ENCODE data around the gene HBD.
"Not testable (repeated sequence)": the region's sequence is repeated elsewhere in the genome, so short reads cannot be mapped to it uniquely, and the experiment has no call there.

HBD gene

GRCh38 chr11:5265832-5266231, 31.5 kb upstream of the HBD start:
- no peak overlapping the region for H3K27ac ChIP-seq (ENCODE audit: low read length)
- H3K36me3 ChIP-seq (replicated peaks; ENCODE audit: insufficient read depth, low read length), result no peaks in the 10 kb centered on the region
- DNase-seq, result no peak
- H3F3A ChIP-seq (ENCODE audit: insufficient read depth, low read length), result no peaks in the 10 kb centered on the region
- no peak overlapping the region for H3K4me2 ChIP-seq (ENCODE audit: low read depth, low read length)
- H3K27me3 ChIP-seq (replicated peaks; ENCODE audit: insufficient read depth, low read length), result no peaks in the 10 kb centered on the region
- H2AFZ ChIP-seq (ENCODE audit: low read length), result no peak overlapping the region
- TF ChIP-seq EZH2 (optimal IDR thresholded peaks at IDR 0.05; ENCODE audit: low read depth, low read length) (no peak), EZH2phosphoT487 (IDR thresholded peaks at IDR 0.05; ENCODE audit: low read length) (no peak), CTCF (IDR thresholded peaks at IDR 0.05; ENCODE audit: low read length) (no peak)
- H3K9me2 ChIP-seq (replicated peaks; ENCODE audit: insufficient read depth, low read length), result no peaks in the 10 kb centered on the region
- H3K4me1 ChIP-seq (ENCODE audit: low read length), result no peaks in the 10 kb centered on the region
- no peaks in the 10 kb centered on the region for H3K9me3 ChIP-seq (replicated peaks; ENCODE audit: insufficient read depth, low read length)
- no peak overlapping the region for H3K4me3 ChIP-seq (ENCODE audit: low read length)
- H4K20me1 ChIP-seq (ENCODE audit: insufficient read depth, low read length), result no peaks in the 10 kb centered on the region
- H3K9ac ChIP-seq (ENCODE audit: low read length), result no peak overlapping the region
- H3K79me2 ChIP-seq (ENCODE audit: low read length), result no peaks in the 10 kb centered on the region

- no peak overlapping the region for H3K4me2 ChIP-seq (ENCODE audit: low read depth, low read length)
- H4K20me1 ChIP-seq (ENCODE audit: insufficient read depth, low read length), result no peaks in the 10 kb centered on the region
- H3K9me3 ChIP-seq (replicated peaks; ENCODE audit: insufficient read depth, low read length), result no peaks in the 10 kb centered on the region
- H3F3A ChIP-seq (ENCODE audit: insufficient read depth, low read length), result no peaks in the 10 kb centered on the region
- no peaks in the 10 kb centered on the region for H3K36me3 ChIP-seq (replicated peaks; ENCODE audit: insufficient read depth, low read length)
- DNase-seq, result no peak
- no peak overlapping the region for H2AFZ ChIP-seq (ENCODE audit: low read length)
- no peak overlapping the region for H3K4me3 ChIP-seq (ENCODE audit: low read length)
- H3K4me1 ChIP-seq (ENCODE audit: low read length), result no peaks in the 10 kb centered on the region
- H3K27ac ChIP-seq (ENCODE audit: low read length), result no peak overlapping the region
- H3K79me2 ChIP-seq (ENCODE audit: low read length), result no peaks in the 10 kb centered on the region
- H3K9ac ChIP-seq (ENCODE audit: low read length), result no peak overlapping the region
- H3K27me3 ChIP-seq (replicated peaks; ENCODE audit: insufficient read depth, low read length), result no peaks in the 10 kb centered on the region
- H3K9me2 ChIP-seq (replicated peaks; ENCODE audit: insufficient read depth, low read length), result no peaks in the 10 kb centered on the region
- TF ChIP-seq CTCF (IDR thresholded peaks at IDR 0.05; ENCODE audit: low read length) (no peak), EZH2 (optimal IDR thresholded peaks at IDR 0.05; ENCODE audit: low read depth, low read length) (no peak), EZH2phosphoT487 (IDR thresholded peaks at IDR 0.05; ENCODE audit: low read length) (no peak)
Measured at GRCh38 chr11:5258543-5259262, 24.4 kb upstream of the HBD start.

GRCh38 chr11:5257296-5257695, 23.0 kb upstream of the HBD start:
- Histone ChIP-seq H3K9me2 (replicated peaks; ENCODE audit: insufficient read depth, low read length) (no peaks in the 10 kb centered on the region), H2AFZ (ENCODE audit: low read length) (no peak overlapping the region), H3K4me3 (ENCODE audit: low read length) (no peak overlapping the region), H3K9me3 (replicated peaks; ENCODE audit: insufficient read depth, low read length) (no peaks in the 10 kb centered on the region), H3K27ac (ENCODE audit: low read length) (no peak overlapping the region), H3K36me3 (replicated peaks; ENCODE audit: insufficient read depth, low read length) (no peaks in the 10 kb centered on the region), H3K4me1 (ENCODE audit: low read length) (no peaks in the 10 kb centered on the region), H3K79me2 (ENCODE audit: low read length) (no peaks in the 10 kb centered on the region), H4K20me1 (ENCODE audit: insufficient read depth, low read length) (no peaks in the 10 kb centered on the region), H3K9ac (ENCODE audit: low read length) (no peak overlapping the region), H3F3A (ENCODE audit: insufficient read depth, low read length) (no peaks in the 10 kb centered on the region), H3K27me3 (replicated peaks; ENCODE audit: insufficient read depth, low read length) (no peaks in the 10 kb centered on the region), H3K4me2 (ENCODE audit: low read depth, low read length) (no peak overlapping the region)
- no peak for TF ChIP-seq EZH2 (optimal IDR thresholded peaks at IDR 0.05; ENCODE audit: low read depth, low read length)
- no peak for TF ChIP-seq EZH2phosphoT487 (IDR thresholded peaks at IDR 0.05; ENCODE audit: low read length)
- no peak for TF ChIP-seq CTCF (IDR thresholded peaks at IDR 0.05; ENCODE audit: low read length)
- DNase-seq, result no peak

- H3F3A ChIP-seq (ENCODE audit: insufficient read depth, low read length); H3K27ac ChIP-seq (ENCODE audit: low read length); H3K4me3 ChIP-seq (ENCODE audit: low read length); H3K4me1 ChIP-seq (ENCODE audit: low read length); H3K4me2 ChIP-seq (ENCODE audit: low read depth, low read length); H3K27me3 ChIP-seq (replicated peaks; ENCODE audit: insufficient read depth, low read length); H3K9ac ChIP-seq (ENCODE audit: low read length); DNase-seq; H3K36me3 ChIP-seq (replicated peaks; ENCODE audit: insufficient read depth, low read length); H2AFZ ChIP-seq (ENCODE audit: low read length); H4K20me1 ChIP-seq (ENCODE audit: insufficient read depth, low read length); H3K9me3 ChIP-seq (replicated peaks; ENCODE audit: insufficient read depth, low read length); H3K79me2 ChIP-seq (ENCODE audit: low read length); H3K9me2 ChIP-seq (replicated peaks; ENCODE audit: insufficient read depth, low read length): not testable (repeated sequence)
Measured at GRCh38 chr11:5254646-5255413, 20.5 kb upstream of the HBD start, which contains the start of gene HBG2. HBG2 (minus strand) TSS chr11:5254781; CDS start chr11:5254728, 53 bp downstream.

GRCh38 chr11:5254023-5254422, 19.7 kb upstream of the HBD start:
- H3K27me3 ChIP-seq (replicated peaks; ENCODE audit: insufficient read depth, low read length); H3K79me2 ChIP-seq (ENCODE audit: low read length); H3F3A ChIP-seq (ENCODE audit: insufficient read depth, low read length); DNase-seq; H3K4me1 ChIP-seq (ENCODE audit: low read length); H3K9me2 ChIP-seq (replicated peaks; ENCODE audit: insufficient read depth, low read length); H3K4me3 ChIP-seq (ENCODE audit: low read length); H3K27ac ChIP-seq (ENCODE audit: low read length); H3K36me3 ChIP-seq (replicated peaks; ENCODE audit: insufficient read depth, low read length); H4K20me1 ChIP-seq (ENCODE audit: insufficient read depth, low read length); H3K9me3 ChIP-seq (replicated peaks; ENCODE audit: insufficient read depth, low read length); H2AFZ ChIP-seq (ENCODE audit: low read length); H3K4me2 ChIP-seq (ENCODE audit: low read depth, low read length); H3K9ac ChIP-seq (ENCODE audit: low read length): not testable (repeated sequence)
